GM21723 (cell line): ENCODE results near the gene RMDN2.

Experiments
- ATAC-seq: cut with Tn5 transposase; IDR thresholded peaks from one replicate; pipeline ENCODE4 v1.9.1; 2021; ENCODE audit warnings: mild to moderate bottlenecking, moderate library complexity; ENCODE audit not compliant: unreplicated experiment

RMDN2 gene

DNA sequence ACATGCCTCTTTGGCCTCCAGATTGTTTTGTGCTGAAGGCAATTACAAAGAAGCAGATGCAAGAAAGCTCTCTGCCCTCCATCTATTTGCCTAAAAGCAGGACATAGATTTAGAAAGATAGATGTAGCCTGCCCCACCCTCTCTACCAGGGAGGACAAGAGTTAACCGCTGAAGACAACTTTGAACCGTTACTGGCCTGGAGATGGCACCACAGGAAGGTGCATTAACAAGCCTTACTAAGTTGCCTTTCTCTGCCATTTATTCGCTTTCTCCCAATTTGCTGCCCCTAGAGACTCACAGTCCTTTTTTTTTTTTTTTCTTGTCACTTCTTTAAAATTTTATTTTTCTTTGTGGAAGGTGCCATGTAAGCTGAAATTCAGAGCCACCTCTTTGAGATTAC is 28.8 kb upstream of the RMDN2 start:
- no peak for ATAC-seq

DNA sequence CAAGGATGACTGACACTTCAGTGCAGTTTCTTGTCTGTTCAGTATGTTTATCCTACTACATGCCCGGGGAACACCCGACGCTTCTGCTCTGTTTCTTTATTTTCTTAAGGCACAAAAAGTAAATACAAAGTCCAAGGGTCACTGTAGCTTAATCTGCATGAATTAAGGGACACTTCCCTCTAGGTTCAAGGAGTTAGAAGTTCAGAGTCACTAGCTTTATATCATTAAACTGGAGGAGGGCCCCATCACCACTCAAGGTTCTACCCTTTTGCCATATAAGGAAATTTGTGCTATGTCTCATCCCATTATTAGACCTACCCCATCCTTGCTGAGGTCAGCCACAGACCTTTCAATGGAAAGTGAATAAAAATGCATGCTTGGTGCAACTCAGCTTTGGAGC is 27.6 kb upstream of the RMDN2 start:
- ATAC-seq, result no peak

DNA sequence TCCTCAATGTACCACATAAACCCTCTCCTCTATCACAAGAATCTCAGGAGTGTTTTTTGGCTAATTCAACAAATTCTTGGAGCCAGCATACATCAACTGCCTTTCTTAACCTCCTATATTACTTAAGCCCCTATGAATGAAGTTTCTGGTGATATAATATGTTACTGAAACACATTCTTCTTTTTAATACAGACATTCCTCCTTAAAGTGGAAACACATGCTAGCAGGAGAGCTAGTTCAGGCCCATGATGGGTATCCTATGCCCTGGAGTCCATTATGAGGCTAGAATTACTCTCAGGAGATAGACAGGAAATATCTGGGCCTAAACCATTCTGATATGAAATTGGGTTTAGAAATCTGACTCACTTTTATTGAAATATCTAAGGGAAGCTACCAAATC is 26.6 kb upstream of the RMDN2 start:
- ATAC-seq, result no peak

DNA sequence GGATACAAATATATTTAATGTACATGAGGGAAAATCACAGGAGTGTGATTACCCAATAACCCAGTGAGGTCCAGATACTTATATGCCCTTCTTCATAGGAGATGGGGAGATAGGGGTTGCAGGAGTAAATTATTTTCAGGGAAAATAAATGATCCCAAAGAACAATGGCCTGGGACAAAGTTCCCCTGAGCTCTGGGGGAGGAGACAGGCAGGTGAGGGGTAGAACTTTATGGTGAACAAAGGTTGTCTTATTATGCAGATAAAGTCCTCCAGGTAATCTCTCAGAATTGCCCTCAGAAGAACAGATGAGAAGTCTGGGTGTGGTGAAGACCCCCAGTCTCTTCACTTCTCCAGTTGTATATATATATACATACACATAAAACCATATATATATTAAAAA is 22.1 kb upstream of the RMDN2 start:
- ATAC-seq, result no peak

DNA sequence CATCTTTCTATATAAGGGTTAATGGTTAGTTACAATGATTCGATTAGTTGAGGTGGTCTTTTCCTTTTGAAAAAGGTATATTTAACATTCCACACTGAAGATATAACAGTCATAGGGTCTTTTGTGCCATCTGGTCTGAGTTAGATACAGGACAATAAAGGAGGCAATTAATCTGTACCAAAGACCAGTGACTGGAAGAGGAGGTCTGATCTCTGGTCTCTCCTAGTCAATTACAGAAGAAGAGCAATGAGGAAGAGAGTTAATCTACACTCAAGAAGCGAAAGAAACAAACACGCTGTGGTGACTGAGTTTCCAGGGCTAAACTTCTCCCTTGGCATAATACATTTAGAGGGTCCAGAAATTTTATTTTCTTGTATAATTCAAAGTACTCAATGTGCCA is 20.7 kb upstream of the RMDN2 start:
- ATAC-seq, result no peak

DNA sequence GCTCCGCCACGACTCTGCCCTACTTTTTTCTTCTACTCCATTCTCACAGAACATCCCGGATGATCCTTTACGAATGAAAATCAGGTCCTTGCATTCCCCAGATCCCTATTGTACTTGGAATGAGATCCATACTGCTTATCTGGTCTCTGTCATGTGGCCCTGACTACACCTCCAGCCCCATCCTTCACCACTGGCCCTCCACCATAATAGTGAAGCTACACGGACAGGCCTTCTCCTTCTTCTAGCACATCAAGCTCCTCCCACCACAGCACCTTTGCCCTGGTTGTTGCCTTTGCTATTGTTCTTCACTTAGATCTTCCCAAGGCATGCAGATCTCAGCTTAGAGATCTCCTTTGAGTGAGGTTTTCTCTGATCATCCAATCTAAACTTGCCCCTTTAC is 20.1 kb upstream of the RMDN2 start:
- no peak for ATAC-seq

DNA sequence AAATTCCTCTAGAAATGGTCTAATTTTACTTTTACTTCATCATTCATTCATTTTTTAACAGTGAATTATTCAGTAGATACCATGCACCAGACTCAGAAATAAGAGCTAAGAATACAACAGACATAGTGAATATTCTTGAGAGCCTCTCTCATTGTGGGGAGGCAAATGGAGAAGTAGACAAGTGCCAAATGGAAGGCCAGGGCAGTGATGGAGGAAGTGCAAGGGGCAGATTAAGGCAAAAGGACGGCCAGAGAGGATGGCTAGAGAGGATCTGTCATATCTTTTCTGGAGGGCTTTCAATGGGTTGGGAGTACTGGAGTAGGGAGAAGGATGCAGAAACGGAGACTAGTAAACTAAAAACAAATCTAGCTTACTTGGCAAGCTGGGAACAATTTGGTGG is 19.0 kb upstream of the RMDN2 start:
- ATAC-seq, result no peak

DNA sequence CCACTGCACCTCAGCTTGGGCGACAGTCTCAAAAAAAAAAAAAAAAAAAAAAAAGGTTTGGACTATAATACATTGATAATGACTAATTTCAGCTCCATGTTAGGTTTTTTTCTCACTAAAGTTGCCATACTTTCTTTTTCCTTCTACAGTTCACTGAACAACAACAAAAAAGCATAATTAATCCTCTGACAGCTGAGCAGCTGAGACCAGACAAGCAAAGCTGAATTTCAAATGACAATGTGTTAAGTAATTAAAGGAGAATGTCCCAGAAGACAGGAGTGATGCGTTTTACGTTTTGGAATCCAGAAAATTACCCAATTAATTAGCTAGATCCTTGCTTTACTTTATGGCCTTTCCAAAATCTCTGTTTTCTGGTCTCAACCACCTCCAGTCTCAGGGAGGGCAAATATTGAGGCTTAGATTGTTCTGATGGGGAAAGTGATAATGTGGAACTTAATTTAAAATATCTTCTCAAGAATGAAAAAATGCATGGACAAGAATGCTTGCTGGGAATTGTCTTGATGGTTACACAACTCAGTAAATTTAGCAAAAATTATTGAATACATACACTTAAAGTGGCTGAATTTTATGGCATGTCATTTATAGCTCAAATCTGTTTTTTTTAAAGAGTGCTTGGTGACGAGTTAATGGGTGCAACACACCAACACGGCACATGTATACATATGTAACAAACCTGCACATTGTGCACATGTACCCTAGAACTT is 17.4 kb upstream of the RMDN2 start:
- no peak for ATAC-seq

DNA sequence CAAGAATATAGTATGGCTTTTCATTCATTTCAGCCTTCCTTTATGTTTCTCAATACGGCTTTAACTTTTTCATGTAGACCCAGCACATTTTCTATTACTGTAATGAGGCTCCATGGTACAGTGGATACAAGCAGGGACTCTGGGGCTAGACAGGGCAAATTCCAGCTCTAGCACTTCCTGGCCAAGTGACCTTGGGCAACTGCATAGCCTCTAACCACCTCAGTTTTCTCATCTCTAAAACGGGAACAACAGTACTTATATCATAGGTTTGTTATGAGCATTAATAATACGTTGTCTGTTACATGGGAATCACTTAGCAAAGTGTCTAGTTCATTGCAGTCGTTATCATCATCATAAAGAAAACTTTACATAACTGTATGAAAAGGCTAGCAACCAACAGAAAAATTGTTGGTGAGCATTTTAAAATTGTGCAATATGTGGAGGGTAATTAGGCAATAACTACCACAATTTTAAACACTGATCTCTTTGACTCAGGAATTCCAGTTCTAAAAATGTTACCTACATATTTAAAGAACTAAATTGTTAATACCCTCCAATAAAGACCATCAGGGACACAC is 13.7 kb upstream of the RMDN2 start:
- no peak for ATAC-seq

DNA sequence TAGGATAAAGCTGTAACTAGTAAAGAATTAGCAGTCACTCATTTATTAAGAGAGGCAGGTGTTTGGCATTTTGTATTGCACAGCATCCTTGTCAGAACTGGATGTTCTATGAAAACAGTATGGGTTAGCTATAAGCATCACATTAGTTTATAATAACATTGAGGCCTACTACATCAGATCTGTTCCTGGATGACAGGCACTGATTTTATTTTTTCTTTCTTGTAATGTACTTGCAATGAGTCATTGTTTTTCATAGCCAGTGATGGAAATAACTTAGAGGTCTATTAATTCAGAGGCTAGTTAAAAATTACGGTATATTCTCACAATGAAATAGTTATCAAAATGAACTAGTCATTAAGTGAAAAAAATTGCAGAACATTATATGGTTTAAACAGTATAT is 13.0 kb upstream of the RMDN2 start:
- no peak for ATAC-seq

DNA sequence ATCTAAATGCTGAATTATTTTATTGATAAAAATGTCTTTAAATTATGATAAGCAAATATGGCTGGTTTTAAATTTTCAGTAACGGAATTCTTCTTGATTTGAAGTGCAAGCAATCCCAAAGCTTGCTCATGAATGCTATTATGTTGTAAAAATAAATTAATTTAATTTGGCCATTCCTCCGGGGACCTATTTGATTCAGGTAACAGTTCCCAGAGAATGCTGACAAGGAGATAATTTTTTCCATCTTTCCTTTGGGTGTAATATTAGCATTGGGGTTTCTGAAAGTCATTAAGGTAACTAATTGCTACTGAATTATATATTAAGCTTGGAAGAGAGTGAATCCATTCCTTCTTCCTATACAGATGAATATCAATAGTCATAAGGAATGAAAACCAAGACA is 12.5 kb upstream of the RMDN2 start:
- no peak for ATAC-seq

DNA sequence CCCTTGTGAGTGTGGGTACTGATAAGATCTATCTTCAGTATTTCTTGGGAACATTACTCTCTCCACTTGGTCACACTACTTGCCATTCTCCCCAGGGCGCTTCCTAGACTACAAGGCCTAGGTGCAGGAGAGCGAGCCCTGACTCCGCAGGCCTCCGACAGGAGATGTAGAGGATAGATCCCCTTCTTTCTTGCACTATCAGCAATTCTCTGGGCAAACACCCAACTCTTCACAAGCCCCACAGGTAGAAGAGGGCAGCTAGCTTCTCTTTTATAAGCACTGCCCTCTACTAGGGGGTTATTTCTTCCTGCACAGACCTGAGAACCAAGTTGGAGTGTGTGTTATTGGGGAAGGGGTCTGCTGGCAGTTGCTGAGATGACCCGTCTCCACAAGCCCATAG is 10.7 kb upstream of the RMDN2 start:
- ATAC-seq, result no peak

DNA sequence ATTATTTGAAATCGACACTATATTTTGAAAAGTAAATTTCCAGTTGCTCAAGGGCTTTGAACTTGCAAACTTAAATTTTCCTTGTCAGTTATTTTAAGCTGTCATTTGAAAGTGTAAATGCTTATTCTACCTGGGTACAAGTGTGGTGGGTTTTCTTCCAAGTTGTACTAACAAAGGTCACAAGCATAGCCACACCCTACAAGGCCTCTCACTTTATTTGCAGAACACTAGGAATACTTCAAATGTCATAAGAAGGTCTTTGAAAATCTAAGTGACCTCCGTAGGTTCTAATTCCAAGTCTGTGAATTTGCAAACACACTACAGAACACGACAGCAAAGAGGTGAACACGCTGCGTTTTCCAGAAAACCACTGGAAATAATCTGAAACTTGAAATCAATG is 9.3 kb upstream of the RMDN2 start:
- no peak for ATAC-seq

DNA sequence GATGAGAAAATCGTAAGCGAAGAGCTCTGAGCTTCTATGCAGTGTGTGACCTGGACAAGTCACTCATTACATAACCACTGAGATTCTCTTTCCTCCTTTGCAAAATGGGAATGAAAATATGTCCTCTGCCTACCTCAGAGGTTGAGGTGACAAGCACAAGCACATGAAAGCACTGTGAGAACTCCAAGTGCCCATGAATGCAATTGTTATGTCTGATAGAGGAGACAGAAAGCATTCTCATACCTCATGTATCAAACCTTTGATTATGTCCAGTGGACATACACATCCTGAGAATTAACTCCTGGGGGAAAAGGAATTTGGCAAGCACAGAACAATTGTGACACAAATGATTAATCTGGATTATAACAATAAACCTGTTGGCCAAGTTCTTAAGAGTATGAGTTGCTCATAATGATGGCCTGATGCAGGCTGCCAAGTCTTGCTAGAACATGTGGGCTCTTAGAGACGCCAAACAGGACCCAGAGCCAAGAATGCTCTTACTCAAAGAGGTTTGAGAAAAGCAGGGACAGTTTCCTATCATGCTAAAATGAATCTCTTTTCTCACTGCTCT is 8.5 kb upstream of the RMDN2 start:
- no peak for ATAC-seq

DNA sequence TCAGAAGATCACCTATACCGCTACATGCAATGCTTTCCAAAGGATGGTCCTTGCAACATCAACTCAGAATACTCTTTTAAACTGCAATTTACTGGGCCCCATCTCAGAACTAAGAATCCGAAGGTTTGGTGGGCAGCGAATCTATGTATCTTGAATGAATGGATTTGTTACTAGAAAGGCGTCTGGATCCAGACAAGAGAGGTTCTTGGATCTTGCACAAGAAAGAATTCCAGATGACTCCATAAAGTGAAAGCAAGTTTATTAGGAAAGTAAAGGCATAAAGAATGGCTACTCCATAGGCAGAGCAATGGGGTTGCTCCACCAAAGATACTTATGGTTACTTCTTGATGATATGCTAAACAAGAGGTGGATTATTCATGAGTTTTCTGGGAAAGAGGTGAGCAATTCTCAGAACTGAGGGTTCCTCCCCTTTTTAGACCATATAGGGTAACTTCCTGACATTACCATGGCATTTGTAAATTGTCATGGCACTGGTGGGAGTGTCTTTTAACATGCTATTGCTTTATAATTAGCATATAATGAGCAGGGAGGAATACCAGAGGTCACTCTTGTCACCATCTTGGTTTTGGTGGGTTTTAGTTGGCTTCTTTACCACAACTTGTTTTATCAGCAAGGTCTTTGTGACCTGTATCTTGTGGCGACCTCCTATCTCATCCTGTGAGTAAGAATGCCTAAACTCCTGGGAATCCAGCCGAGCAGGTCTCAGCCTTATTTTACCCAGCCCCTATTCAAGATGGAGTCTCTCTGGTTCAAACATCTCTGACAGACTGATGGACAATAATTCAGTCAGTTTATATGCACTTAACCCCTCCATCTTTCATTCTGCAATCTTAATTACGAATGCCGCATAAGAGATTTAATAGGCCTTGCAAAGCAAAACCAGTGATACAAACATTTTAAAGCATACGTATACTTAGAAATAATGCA is 7.5 kb upstream of the RMDN2 start:
- ATAC-seq, result no peak

DNA sequence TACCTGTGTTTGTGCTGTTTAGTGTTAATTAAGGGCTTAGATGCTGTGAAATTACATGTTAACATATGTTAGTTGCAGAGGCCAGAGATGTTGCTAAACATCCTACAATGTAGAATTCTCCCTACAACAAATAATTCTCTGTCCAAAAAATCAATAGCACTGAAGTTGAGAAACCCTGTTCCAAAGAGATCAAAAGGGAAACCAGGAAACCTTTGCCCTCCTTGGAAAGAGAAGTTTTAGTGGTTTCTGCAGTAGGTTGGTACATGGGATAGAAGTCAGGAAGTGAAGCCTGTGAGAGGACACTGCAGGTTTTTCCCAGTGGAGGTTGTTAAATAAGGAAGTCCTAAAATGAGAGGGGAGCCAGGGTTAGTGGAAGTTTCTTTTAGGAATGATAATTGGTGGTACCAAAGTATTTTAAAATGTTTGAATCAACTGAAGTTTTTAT is 6.3 kb upstream of the RMDN2 start:
- ATAC-seq, result no peak

DNA sequence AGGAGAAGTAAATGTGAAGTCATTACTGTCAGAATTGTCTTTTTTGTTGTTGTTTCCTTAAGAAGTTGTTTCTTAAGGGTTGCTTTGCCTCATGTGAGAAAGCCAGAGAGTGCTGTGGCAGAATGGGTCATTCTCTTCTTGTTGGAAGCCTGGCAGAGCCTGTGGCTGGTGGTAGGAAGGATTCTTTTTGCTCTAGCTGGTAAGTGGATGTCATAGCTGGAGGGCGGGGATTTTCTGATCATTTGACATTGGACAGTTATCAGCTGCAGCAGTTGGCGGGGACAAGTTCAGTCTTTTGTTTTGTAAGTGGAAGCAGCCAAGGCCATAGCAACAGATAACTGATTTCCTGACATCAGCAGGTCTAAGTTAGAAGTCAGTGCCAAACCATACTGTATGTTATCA is 5.5 kb upstream of the RMDN2 start:
- no peak for ATAC-seq

DNA sequence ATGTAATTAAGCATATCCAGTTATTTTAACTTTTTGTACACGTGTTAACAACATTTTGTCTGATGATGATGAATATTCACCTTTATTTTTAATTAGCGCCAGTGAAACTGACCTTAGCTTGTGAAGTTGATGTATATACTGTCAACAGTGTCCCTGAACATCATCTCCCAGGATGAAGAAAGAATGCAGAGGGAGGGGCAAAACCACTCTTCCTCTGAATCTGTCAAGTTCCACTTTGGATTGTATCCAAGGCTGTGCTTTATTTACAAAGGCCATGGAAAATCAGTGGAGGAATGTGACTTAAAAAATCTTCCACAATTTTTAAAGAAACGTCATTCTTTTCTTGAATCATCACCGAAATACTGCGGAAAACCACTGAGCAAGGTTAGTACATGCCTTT is 4.5 kb upstream of the RMDN2 start:
- ATAC-seq, result no peak

DNA sequence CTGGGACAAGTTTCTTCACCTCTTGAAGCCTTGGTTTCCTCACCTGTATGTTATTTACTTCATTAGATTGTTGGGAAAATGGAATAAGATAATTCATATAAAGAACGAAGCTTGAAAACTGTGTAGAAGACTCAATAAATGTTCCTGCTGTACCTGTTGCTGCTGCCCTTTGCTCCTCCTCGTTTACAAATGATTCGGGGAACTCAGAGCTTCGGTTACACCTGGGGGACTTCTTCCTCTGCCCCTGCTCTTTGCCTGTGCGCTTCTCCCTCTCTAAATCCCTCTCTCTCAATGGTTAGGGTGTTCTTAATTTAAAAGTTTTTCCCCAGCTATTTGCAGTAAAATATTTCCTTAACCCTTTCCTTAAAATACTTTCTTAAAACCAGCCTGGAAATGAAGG is 3.3 kb upstream of the RMDN2 start:
- ATAC-seq, result no peak

DNA sequence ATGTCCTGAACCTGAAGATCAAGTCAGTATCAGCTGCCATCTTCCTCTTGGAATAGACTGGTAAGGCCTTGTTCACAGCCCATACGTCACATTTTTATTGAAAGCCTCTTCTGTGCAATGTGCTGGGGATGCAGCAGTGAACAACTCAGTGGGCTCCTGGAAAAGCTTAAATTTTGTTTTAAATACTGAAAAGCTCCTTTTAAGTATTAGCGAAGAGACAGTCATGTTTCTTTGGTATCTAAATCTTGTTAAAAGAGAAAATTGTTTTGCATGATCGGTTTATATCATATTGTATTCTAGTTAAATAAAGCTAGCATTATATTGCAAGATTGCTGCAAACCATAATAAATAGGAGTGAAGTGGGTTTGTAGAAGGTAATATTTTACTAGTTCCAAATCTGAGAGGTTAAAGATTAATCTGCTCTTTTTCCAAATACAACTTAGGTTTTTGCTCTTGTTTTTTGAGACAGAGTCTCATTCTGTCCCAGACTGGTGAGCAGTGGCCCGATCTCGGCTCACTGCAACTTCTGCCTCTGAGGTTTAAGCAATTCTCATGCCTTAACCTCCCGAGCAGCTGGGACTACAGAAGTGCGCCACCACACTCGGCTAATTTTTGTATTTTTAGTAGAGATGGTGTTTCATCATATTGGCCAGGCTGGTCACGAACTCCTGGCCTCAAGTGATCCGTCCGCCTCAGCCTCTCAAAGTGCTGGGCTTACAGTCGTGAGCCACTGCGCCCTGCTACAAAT is 1.6 kb upstream of the RMDN2 start:
- no peak for ATAC-seq

DNA sequence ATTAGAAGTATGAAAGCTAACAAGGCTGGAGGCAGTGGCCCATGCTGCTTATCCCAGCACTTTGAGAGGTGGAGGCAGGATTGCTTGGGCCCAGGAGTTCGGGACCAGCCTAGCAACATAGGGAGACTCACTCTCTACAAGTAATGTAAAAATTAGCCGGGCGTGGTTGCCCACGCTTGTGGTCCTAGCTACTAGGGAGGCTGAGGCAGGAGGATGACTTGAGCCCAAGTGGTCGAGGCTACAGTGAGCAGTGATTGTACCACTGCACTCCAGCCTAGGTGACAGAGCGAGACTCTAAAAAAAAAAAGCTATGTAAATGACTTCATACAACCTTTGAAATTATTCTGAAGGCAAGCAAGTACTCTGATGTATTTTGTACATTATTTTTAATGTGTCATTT is 1.5 kb downstream of the RMDN2 start:
- ATAC-seq, result no peak
